ENCODE results near the gene BID.

BID gene

GRCh38 chr22:17774206-17774925 is at the start of gene BID:
TSS of gene BID (minus strand) at chr22:17774469. CDS start at chr22:17750116, 24,353 bp downstream.
- no peak for FAIRE-seq

- no peak for FAIRE-seq
These were observed 49.7 kb upstream of the BID start for GRCh38 chr22:17823964-17824363.

- no peak for FAIRE-seq
These were observed 49.0 kb upstream of the BID start for GRCh38 chr22:17823226-17823625.

- no peak for FAIRE-seq
These were observed 47.8 kb upstream of the BID start for GRCh38 chr22:17822087-17822486.

- FAIRE-seq = peak; percentile 100
These were observed 46.7 kb upstream of the BID start for GRCh38 chr22:17820879-17821439.

GRCh38 chr22:17818649-17819048 is 44.4 kb upstream of the BID start:
- no peak for FAIRE-seq

GRCh38 chr22:17818180-17818579 is 43.9 kb upstream of the BID start:
- no peak for FAIRE-seq

GRCh38 chr22:17817511-17818065 is 43.3 kb upstream of the BID start:
- no peak for FAIRE-seq

GRCh38 chr22:17817079-17817478 is 42.8 kb upstream of the BID start:
- no peak for FAIRE-seq

GRCh38 chr22:17816649-17817048 is 42.4 kb upstream of the BID start:
- FAIRE-seq = no peak

GRCh38 chr22:17815703-17816254 is 41.5 kb upstream of the BID start:
- no peak for FAIRE-seq

- FAIRE-seq = no peak
These were observed 40.6 kb upstream of the BID start for GRCh38 chr22:17814830-17815229.

- FAIRE-seq = no peak
These were observed 39.8 kb upstream of the BID start for GRCh38 chr22:17814084-17814483.

- FAIRE-seq = no peak
These were observed 36.9 kb upstream of the BID start for GRCh38 chr22:17811119-17811518.

- no peak for FAIRE-seq
These were observed 36.4 kb upstream of the BID start for GRCh38 chr22:17810570-17811116.

- no peak for FAIRE-seq
These were observed 34.6 kb upstream of the BID start for GRCh38 chr22:17808693-17809403.

GRCh38 chr22:17807578-17808410 is 33.5 kb upstream of the BID start:
- no peak for FAIRE-seq

GRCh38 chr22:17807086-17807485 is 32.8 kb upstream of the BID start:
- FAIRE-seq = no peak

- no peak for FAIRE-seq
These were observed 32.2 kb upstream of the BID start for GRCh38 chr22:17806437-17806836.

- FAIRE-seq = no peak
These were observed 30.2 kb upstream of the BID start for GRCh38 chr22:17804331-17805080.

GRCh38 chr22:17803609-17804270 is 29.5 kb upstream of the BID start:
- FAIRE-seq = no peak
